SU-DHL-6 (cell line): ENCODE data around the gene NFATC3.

Source experiments
- H2AFZ ChIP-seq: fragments of 200-600 bp; sonication (generic); 2 replicates; pipeline ENCODE4 v1.6.1; 2014; ENCODE audit warnings: low read depth, mild to moderate bottlenecking, moderate library complexity, mixed read lengths, antibody characterized with exemption, low read length; ENCODE audit not compliant: severe bottlenecking
- H3F3A ChIP-seq: fragments of 200-600 bp; shearing (Covaris generic); 2 replicates; pipeline ENCODE4 v1.6.0; 2016; ENCODE audit warnings: antibody characterized with exemption, mild to moderate bottlenecking; ENCODE audit not compliant: insufficient read depth
- H3K27ac ChIP-seq: fragments of 200-600 bp; sonication (generic); 2 replicates; pipeline ENCODE4 v1.5.1; 2016; ENCODE audit warnings: low read depth, mild to moderate bottlenecking, low read length, moderate library complexity, mixed read lengths
- H3K27me3 ChIP-seq: fragments of 200-600 bp; sonication (generic), shearing (Covaris generic); 2 replicates; pipeline ENCODE4 v1.6.0; 2014; ENCODE audit warnings: mild to moderate bottlenecking, low read length
- H3K36me3 ChIP-seq: fragments of 200-600 bp; sonication (generic); 2 replicates; pipeline ENCODE4 v1.6.1; 2014; ENCODE audit warnings: mild to moderate bottlenecking, low read length, mixed read lengths
- H3K4me2 ChIP-seq: fragments of 300-600, 200-600 bp; shearing (Covaris generic), sonication (generic); 2 replicates; pipeline ENCODE4 v1.6.0; 2014; ENCODE audit warnings: low read length, low read depth, mild to moderate bottlenecking; ENCODE audit not compliant: poor library complexity, severe bottlenecking
- H3K4me3 ChIP-seq: fragments of 200-600 bp; sonication (generic); 2 replicates; pipeline ENCODE4 v1.5.1; 2014; ENCODE audit warnings: antibody characterized with exemption, low read length, mild to moderate bottlenecking, mixed read lengths; ENCODE audit not compliant: insufficient read depth, poor library complexity, severe bottlenecking
- H3K79me2 ChIP-seq: fragments of 200-600 bp; sonication (generic); 2 replicates; pipeline ENCODE4 v1.6.1; 2014; ENCODE audit warnings: mild to moderate bottlenecking, low read length, moderate library complexity; ENCODE audit not compliant: insufficient read depth
- H3K9ac ChIP-seq: fragments of 200-600 bp; sonication (generic); 2 replicates; pipeline ENCODE4 v1.7.0; 2014; ENCODE audit warnings: mild to moderate bottlenecking, low read length
- H3K9me2 ChIP-seq: fragments of 200-600 bp; sonication (generic); replicated peaks from 2 replicates; pipeline ENCODE4 v1.6.1; 2014; ENCODE audit warnings: low read length; ENCODE audit not compliant: insufficient read depth
- H3K9me3 ChIP-seq: fragments of 200-600 bp; sonication (generic); 2 replicates; pipeline ENCODE4 v1.6.1; 2014; ENCODE audit warnings: low read length, mixed read lengths; ENCODE audit not compliant: insufficient read depth
- H4K20me1 ChIP-seq: fragments of 200-600 bp; sonication (generic); 2 replicates; pipeline ENCODE4 v1.6.1; 2014; ENCODE audit warnings: low read depth, mild to moderate bottlenecking, antibody characterized with exemption, low read length, moderate library complexity, mixed read lengths
- EZH2phosphoT487 ChIP-seq: fragments of 200-600 bp; sonication (generic), shearing (Covaris generic); conservative IDR thresholded peaks from 2 replicates; pipeline ENCODE4 v1.6.1; 2018; ENCODE audit warnings: mild to moderate bottlenecking, antibody characterized with exemption, low read length, moderate library complexity, mixed read lengths
- TF ChIP-seq, protein P1 (sequence below): fragments of 200-600 bp; sonication (generic); IDR thresholded peaks from one replicate; pipeline ENCODE4 v1.5.1; 2017; ENCODE audit warnings: antibody characterized with exemption, mild to moderate bottlenecking, low read length, moderate library complexity; ENCODE audit not compliant: insufficient read depth, poor library complexity, severe bottlenecking

The NFATC3 gene

DNA sequence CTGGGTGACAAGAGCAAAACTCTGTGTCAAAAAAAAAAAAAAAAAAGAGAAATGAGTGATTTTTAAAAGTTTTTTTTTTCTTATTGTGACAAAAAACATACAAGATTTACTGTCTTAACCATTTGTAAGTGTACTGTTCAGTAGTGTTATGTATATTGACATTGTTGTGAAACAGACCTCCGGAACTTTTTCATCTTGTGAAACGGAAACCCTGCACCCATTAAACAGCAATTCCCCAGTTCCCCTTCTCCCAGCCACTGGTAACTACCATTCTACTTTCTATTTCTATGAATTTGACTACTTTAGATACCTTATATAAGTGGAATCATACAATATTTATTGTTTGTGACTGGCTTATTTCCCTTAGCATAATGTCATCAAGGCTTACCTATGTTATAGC is 43.4 kb upstream of the NFATC3 start:
- Histone ChIP-seq H3K79me2 (no peaks in the 10 kb centered on the region), H3K27ac (no peak overlapping the region), H3K4me3 (no peak overlapping the region), H3K9me2 (no peaks in the 10 kb centered on the region), H3K9ac (no peak overlapping the region), H3K9me3 (no peaks in the 10 kb centered on the region), H3K27me3 (no peaks in the 10 kb centered on the region), H3F3A (0 out of 2 replicates have a peak, but pooled peaks cover 5% of the 10 kb centered on the region), H4K20me1 (no peaks in the 10 kb centered on the region), H2AFZ (no peak overlapping the region), H3K4me2 (no peak overlapping the region), H3K36me3 (no peaks in the 10 kb centered on the region)
- TF ChIP-seq, protein P1, sequence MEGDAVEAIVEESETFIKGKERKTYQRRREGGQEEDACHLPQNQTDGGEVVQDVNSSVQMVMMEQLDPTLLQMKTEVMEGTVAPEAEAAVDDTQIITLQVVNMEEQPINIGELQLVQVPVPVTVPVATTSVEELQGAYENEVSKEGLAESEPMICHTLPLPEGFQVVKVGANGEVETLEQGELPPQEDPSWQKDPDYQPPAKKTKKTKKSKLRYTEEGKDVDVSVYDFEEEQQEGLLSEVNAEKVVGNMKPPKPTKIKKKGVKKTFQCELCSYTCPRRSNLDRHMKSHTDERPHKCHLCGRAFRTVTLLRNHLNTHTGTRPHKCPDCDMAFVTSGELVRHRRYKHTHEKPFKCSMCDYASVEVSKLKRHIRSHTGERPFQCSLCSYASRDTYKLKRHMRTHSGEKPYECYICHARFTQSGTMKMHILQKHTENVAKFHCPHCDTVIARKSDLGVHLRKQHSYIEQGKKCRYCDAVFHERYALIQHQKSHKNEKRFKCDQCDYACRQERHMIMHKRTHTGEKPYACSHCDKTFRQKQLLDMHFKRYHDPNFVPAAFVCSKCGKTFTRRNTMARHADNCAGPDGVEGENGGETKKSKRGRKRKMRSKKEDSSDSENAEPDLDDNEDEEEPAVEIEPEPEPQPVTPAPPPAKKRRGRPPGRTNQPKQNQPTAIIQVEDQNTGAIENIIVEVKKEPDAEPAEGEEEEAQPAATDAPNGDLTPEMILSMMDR = no peak

DNA sequence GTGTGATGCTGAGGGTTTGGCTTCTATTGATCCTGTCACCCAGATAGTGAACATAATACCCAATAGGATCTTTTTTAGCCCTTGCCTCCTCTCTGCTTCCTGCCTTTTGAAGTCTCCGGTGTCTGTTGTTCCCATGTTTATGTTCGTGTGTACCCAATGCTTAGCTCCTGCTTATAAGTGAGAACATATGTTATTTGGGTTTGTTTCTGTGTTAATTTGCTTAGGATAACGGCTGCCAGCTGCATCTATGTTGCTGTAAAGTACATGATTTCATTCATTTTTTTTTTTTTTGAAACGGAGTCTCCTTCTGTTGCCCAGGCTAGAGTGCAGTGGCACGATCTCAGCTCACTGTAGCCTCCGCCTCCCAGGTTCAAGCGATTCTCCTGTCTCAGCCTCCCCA is 39.1 kb upstream of the NFATC3 start:
- no peak overlapping the region for H3K27ac ChIP-seq
- no peaks in the 10 kb centered on the region for H3K9me3 ChIP-seq
- no peaks in the 10 kb centered on the region for H3K9me2 ChIP-seq
- no peaks in the 10 kb centered on the region for H4K20me1 ChIP-seq
- no peak overlapping the region for H2AFZ ChIP-seq
- no peaks in the 10 kb centered on the region for H3K27me3 ChIP-seq
- no peaks in the 10 kb centered on the region for H3K79me2 ChIP-seq
- H3F3A ChIP-seq = 0 out of 2 replicates have a peak, but pooled peaks cover 5% of the 10 kb centered on the region
- no peak overlapping the region for H3K4me2 ChIP-seq
- no peak overlapping the region for H3K9ac ChIP-seq
- no peak overlapping the region for H3K4me3 ChIP-seq
- TF ChIP-seq, protein P1 = no peak
- TF ChIP-seq EZH2phosphoT487 = no peak
- no peaks in the 10 kb centered on the region for H3K36me3 ChIP-seq

DNA sequence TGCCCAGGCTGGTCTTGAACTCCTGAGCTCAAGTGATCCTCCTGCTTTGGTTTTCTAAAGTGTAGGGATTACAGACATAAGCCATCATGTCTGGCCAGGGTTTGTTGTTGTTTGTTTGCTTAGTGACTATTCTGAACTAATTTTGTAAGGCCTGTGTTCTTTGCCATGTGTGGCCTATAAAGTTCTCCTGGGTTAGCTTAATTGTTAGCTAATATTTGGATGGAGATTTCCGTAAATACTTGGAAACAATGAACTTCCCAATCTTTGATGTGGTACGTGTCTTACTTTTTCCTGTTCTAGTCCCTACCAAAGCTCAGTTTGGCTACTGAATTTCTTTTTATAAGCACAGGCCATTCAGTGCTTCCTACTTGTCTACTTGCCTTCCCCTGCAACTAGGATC is 37.2 kb upstream of the NFATC3 start:
- no peaks in the 10 kb centered on the region for H4K20me1 ChIP-seq
- H3K9ac ChIP-seq = no peak overlapping the region
- H2AFZ ChIP-seq = no peak overlapping the region
- TF ChIP-seq EZH2phosphoT487 = no peak
- TF ChIP-seq, protein P1 = no peak
- H3K36me3 ChIP-seq = no peaks in the 10 kb centered on the region
- no peaks in the 10 kb centered on the region for H3K9me3 ChIP-seq
- H3K4me2 ChIP-seq = no peak overlapping the region
- H3K9me2 ChIP-seq = no peaks in the 10 kb centered on the region
- no peak overlapping the region for H3K27ac ChIP-seq
- no peak overlapping the region for H3K4me3 ChIP-seq
- H3K79me2 ChIP-seq = no peaks in the 10 kb centered on the region
- H3F3A ChIP-seq = 0 out of 2 replicates have a peak, but pooled peaks cover 5% of the 10 kb centered on the region
- no peaks in the 10 kb centered on the region for H3K27me3 ChIP-seq
